ENCODE measurements around the gene COMMD2.

The COMMD2 gene

GRCh38 chr3:149752051-149752787 is at the start of gene COMMD2:
TSS of gene COMMD2 (minus strand) at chr3:149752489. CDS start at chr3:149752444, 45 bp downstream.
- peak; percentile 62 for DNase-seq

GRCh38 chr3:149801639-149802038 is 49.4 kb upstream of the COMMD2 start:
- no peak for DNase-seq

GRCh38 chr3:149801195-149801594 is 48.9 kb upstream of the COMMD2 start:
- no peak for DNase-seq

- DNase-seq = no peak
Measured at GRCh38 chr3:149800693-149801092, 48.4 kb upstream of the COMMD2 start.

- DNase-seq = no peak
Measured at GRCh38 chr3:149796026-149796425, 43.7 kb upstream of the COMMD2 start.

GRCh38 chr3:149792452-149793270 is 40.4 kb upstream of the COMMD2 start, which contains the start of gene ANKUB1:
TSS of gene ANKUB1 (minus strand) at chr3:149792554. CDS start at chr3:149792366, 188 bp downstream.
- DNase-seq = peak; percentile 30

GRCh38 chr3:149790698-149791097 is 38.4 kb upstream of the COMMD2 start:
- no peak for DNase-seq

- no peak for DNase-seq
Measured at GRCh38 chr3:149790268-149790667, 38.0 kb upstream of the COMMD2 start.

- no peak for DNase-seq
Measured at GRCh38 chr3:149784064-149784704, 31.9 kb upstream of the COMMD2 start.

GRCh38 chr3:149783576-149783975 is 31.3 kb upstream of the COMMD2 start:
- DNase-seq = no peak

GRCh38 chr3:149781741-149782140 is 29.5 kb upstream of the COMMD2 start:
- DNase-seq = no peak

- no peak for DNase-seq
Measured at GRCh38 chr3:149781211-149781610, 28.9 kb upstream of the COMMD2 start.

- DNase-seq = no peak
Measured at GRCh38 chr3:149777414-149778214, 25.3 kb upstream of the COMMD2 start.

- DNase-seq = no peak
Measured at GRCh38 chr3:149776170-149776569, 23.9 kb upstream of the COMMD2 start.

GRCh38 chr3:149772861-149773260 is 20.6 kb upstream of the COMMD2 start:
- DNase-seq = no peak

- peak; percentile 55 for DNase-seq
Measured at GRCh38 chr3:149771652-149772271, 19.5 kb upstream of the COMMD2 start.

- no peak for DNase-seq
Measured at GRCh38 chr3:149770246-149770645, 18.0 kb upstream of the COMMD2 start.

GRCh38 chr3:149768704-149769103 is 16.4 kb upstream of the COMMD2 start:
- DNase-seq = no peak

- DNase-seq = no peak
Measured at GRCh38 chr3:149767720-149768119, 15.4 kb upstream of the COMMD2 start.

- no peak for DNase-seq
Measured at GRCh38 chr3:149765762-149766334, 13.6 kb upstream of the COMMD2 start.

- no peak for DNase-seq
Measured at GRCh38 chr3:149764302-149764701, 12.0 kb upstream of the COMMD2 start.
